ENCODE results near the gene MESD.
A peak's percentile ranks its signal among the peaks of the same experiment; 100 is the strongest.

MESD gene

DNA sequence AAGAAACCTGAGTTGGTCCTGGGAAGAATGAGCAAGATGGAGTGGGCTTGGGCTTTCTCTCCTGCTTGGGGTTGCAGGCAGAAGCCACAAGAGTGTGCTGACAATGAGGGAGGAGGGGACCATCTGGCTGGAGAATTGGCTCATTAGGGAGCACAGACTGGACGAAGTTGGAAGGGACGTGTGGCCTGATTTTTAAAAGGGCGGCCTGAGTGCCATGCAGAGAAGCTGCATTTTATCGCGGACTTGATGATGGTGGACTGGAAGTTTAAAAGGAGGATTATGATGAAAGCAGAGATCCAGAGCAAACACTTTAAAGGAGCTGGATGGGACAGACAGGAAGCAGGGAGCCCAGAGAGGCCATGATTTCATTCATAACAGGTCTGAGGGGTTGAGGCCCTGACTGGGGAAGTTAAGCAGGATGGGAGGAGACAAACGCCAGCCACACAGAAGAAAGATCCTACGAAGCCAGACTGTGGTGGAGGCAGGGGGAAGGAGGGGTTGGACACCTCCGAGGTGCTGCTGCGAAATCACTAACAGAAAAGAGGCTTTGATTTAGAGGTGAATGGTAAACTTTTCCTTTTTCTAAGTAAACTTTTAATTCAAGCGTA lies 34.8 kb upstream of the MESD start:
- H3K4me3 Mint-ChIP-seq = peak overlapping the region; percentile 50
- H3K36me3 Mint-ChIP-seq (ENCODE audit: low read depth) = peaks cover 2% of the 10 kb centered on the region
- H3K4me1 Mint-ChIP-seq (ENCODE audit: low read depth) = peaks cover 33% of the 10 kb centered on the region
- H3K27me3 Mint-ChIP-seq (ENCODE audit: low read depth) = no peaks in the 10 kb centered on the region
- peak overlapping the region; percentile 81 for H3K27ac Mint-ChIP-seq
- DNase-seq (ENCODE audit: low spot score) = no peak
- no peaks in the 10 kb centered on the region for H3K9me3 Mint-ChIP-seq

DNA sequence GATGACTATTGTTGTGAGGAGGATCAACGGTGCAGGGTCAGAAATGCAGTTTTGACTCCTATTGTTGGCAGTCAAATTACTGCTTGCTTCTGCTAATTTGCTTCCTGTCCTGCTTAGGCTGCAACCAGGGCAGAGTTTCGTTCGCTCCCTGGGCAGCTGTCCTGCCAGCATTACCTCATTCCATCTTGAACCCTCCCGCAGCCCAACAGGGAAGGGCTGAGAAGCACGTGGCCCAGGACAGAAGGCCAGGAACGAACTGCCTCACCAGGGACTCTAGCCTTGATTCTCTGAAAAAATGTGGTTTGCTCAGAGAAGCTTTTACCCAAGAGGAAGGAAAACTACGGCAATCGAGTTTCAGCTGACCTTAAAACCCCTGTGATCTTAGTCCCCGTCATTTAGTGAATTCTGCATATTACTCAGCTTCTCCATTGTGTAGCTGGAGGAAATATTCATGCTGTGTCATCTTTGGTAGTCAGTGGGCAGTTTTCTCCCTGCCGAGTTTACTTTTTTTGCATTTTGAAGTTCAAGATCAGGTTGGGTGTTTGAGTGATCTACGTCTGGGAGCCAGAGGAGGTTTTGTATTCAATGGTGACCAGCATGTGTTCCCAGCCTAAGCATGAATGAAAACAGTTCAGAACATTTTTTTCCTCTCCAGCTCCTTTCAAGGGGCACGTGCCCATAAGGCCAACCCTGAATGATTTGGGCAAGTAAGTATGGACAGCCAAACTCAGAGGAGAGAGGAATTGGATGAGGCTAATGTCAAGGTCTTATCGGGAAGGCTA lies 34.1 kb upstream of the MESD start:
- Mint-ChIP-seq H3K27me3 (ENCODE audit: low read depth) (no peaks in the 10 kb centered on the region), H3K4me1 (ENCODE audit: low read depth) (peaks cover 33% of the 10 kb centered on the region), H3K27ac (peak overlapping the region; percentile 81), H3K36me3 (ENCODE audit: low read depth) (no peaks in the 10 kb centered on the region), H3K4me3 (peak overlapping the region; percentile 50), H3K9me3 (no peaks in the 10 kb centered on the region)
- DNase-seq (ENCODE audit: low spot score) = peak; percentile 71

DNA sequence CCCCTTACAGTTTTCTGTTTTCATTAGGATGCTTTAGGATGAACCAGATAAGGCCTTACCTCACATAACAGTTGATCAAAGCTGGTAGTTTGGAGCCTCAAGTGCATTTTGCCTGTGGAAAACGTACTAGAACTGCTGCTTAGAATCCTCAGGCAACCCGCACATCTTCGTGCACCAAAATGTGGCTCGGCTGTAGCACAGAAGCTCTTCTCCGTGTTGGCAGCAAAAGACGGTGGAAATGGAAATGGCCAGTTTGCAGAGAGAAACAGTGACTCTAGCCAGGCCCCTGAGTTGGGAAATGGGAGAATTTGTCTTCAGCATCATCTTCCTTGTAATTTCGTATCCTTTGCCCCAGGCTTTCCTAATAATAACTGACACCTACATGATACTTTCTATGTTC lies 31.7 kb upstream of the MESD start:
- Mint-ChIP-seq H3K4me1 (ENCODE audit: low read depth) (peaks cover 27% of the 10 kb centered on the region), H3K27ac (no peak overlapping the region), H3K27me3 (ENCODE audit: low read depth) (peaks cover 2% of the 10 kb centered on the region), H3K4me3 (no peak overlapping the region), H3K9me3 (no peaks in the 10 kb centered on the region), H3K36me3 (ENCODE audit: low read depth) (no peaks in the 10 kb centered on the region)
- DNase-seq (ENCODE audit: low spot score) = no peak

DNA sequence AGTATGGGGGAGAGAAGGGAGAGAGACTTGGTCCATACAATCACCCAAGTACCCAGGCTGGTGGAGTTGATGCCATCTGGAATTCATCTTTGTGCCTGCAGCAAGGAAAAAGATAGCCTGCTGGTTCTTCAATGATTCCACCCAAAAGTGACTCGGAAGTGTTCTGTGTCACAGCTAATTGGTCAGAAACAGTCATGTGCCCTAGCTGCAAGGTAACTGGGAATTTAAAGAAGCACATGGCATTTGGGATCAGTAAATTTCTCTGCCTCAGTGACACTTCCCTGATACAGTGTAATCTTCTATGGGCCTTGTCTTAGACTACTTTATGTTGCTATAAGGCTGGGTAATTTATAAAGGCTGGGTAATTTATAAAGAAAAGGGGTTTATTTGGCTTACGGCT lies 28.6 kb upstream of the MESD start:
- H3K9me3 Mint-ChIP-seq = no peaks in the 10 kb centered on the region
- no peak overlapping the region for H3K4me3 Mint-ChIP-seq
- peaks cover 3% of the 10 kb centered on the region for H3K36me3 Mint-ChIP-seq (ENCODE audit: low read depth)
- H3K27me3 Mint-ChIP-seq (ENCODE audit: low read depth) = peaks cover 2% of the 10 kb centered on the region
- peaks cover 5% of the 10 kb centered on the region for H3K4me1 Mint-ChIP-seq (ENCODE audit: low read depth)
- no peak overlapping the region for H3K27ac Mint-ChIP-seq
- DNase-seq (ENCODE audit: low spot score) = no peak

DNA sequence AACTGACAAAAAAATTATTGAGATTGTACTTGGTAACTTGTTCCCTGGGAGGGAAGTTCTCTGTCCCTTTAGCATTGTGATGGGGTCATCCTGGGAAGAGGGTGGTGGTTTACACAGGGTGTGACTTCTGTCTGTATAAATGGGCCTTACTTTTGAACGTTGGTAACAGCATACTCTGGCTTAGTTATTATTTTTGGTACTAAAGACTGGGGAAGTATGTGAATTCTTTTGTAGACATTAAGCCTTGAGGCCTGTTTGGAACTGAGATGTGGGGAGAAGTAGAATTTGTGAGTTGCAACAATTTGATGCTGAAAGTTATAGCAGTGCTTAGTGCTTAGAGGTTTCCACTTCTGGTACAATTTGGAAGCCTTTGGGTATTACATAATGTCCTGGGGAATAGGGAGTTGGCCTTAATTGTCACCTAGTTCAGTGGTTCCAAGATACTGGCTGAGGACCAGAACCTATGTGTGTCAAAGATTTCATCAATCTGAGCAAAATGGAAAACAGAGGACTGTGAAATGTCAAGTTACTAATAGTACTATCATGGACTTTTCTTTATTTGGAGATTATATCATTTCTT lies 27.0 kb upstream of the MESD start:
- Mint-ChIP-seq H3K4me3 (no peak overlapping the region), H3K9me3 (no peaks in the 10 kb centered on the region), H3K36me3 (ENCODE audit: low read depth) (peaks cover 5% of the 10 kb centered on the region), H3K4me1 (ENCODE audit: low read depth) (peaks cover 2% of the 10 kb centered on the region), H3K27ac (no peak overlapping the region), H3K27me3 (ENCODE audit: low read depth) (peaks cover 2% of the 10 kb centered on the region)
- DNase-seq (ENCODE audit: low spot score) = no peak

DNA sequence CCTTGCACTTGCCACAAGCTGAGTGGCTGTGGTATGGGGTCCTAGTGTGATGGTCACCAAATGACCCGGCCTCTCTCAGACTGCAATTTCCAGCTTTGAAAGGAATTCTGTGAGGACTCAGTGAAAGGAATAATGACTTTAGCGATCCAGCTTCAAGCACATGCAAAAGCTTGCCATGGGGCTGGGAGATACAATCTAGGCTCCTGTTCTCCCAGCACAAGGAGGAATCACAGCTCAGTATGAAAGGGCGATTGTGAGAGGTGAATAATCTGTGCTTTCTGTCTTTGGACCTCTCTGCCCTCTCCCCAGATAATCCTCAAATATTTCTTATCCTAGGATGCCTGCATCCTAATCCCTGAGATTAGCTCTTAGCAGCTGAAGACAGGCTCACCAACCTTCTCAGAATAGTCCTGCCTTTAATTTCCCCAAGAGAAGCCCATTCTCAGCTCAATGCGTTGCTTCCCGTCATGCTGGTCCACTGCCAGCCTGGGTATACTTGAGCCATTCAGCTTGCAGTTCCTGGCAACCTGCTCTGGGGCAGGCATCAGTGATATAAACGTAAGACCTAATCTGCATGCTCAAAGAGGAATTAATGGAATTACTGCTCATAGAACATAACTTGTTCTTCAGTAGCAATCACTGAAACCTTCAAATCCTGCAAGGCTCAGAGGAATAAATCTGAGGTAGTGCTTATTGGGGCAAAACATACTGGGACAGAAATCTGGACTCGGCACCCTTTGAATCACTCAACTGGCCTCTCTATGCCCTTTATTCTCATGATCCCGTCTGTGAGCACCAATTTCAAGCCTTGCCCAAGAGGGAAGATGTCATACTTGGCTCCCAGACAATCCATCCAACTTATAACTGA lies 26.2 kb upstream of the MESD start:
- no peak for DNase-seq (ENCODE audit: low spot score)
- H3K9me3 Mint-ChIP-seq = no peaks in the 10 kb centered on the region
- H3K4me1 Mint-ChIP-seq (ENCODE audit: low read depth) = peaks cover 2% of the 10 kb centered on the region
- peaks cover 5% of the 10 kb centered on the region for H3K36me3 Mint-ChIP-seq (ENCODE audit: low read depth)
- H3K27me3 Mint-ChIP-seq (ENCODE audit: low read depth) = peaks cover 2% of the 10 kb centered on the region
- no peak overlapping the region for H3K27ac Mint-ChIP-seq
- H3K4me3 Mint-ChIP-seq = no peak overlapping the region

DNA sequence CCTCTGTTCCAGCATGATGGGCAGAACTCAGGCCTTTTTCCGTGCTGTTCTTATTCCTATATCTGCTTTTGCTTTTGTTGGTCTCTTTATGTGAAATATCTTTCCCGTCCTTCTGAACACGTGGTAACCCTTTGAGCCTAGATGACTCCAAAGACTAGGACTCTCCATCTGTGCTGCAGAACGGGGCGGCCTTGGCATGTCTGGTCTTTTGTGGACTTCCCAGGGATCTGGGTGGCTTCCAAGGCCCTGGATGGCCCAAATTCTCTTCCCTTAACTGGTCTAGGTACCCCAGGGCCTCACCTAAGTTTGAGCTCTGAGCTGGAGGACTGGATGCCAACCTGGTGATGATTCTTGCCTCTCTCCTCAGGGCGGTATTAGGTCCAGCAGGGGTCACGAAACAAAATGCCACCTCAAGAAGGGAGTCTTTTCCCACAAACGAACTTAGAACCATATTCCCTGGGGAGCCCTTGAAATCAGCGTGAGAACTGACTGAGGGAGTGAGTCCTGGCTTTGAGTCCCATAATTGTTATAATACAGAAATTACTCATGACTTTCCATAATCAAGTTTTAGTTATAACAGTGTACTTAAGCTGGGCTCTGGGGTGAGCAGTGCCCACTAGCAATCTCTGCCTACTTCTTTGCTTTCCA lies 25.0 kb upstream of the MESD start:
- Mint-ChIP-seq H3K36me3 (ENCODE audit: low read depth) (peaks cover 8% of the 10 kb centered on the region), H3K4me1 (ENCODE audit: low read depth) (peaks cover 5% of the 10 kb centered on the region), H3K4me3 (no peak overlapping the region), H3K9me3 (no peaks in the 10 kb centered on the region), H3K27me3 (ENCODE audit: low read depth) (peaks cover 2% of the 10 kb centered on the region), H3K27ac (no peak overlapping the region)
- no peak for DNase-seq (ENCODE audit: low spot score)

DNA sequence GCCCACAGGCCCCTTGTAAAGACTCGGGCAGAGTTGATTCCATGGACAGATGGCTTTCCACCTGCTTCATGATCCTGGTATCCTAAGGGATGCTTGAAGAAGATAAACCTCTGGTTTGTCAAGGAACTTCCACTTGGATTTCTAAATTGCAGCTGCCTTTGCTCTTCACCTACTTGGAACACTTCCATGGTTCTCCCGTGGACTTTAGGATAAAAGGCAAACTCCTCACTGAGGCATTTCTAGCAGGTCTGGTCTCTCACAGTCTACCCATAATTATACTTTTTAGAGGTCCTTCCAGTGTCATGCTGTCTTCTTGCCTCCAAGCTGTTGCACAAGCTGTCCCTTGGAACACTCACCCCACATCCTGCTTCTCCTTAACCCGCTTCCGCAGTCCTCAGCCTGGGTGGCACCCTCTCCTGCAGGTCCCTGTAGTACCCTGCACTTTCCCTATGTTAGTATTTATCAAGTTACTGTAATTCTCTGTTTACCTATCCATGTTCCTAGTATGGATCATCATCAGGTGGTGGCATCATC lies 23.8 kb upstream of the MESD start:
- no peaks in the 10 kb centered on the region for H3K9me3 Mint-ChIP-seq
- H3K4me1 Mint-ChIP-seq (ENCODE audit: low read depth) = peaks cover 9% of the 10 kb centered on the region
- peaks cover 8% of the 10 kb centered on the region for H3K36me3 Mint-ChIP-seq (ENCODE audit: low read depth)
- peaks cover under 1% of the 10 kb centered on the region for H3K27me3 Mint-ChIP-seq (ENCODE audit: low read depth)
- DNase-seq (ENCODE audit: low spot score) = no peak
- H3K4me3 Mint-ChIP-seq = no peak overlapping the region
- no peak overlapping the region for H3K27ac Mint-ChIP-seq

DNA sequence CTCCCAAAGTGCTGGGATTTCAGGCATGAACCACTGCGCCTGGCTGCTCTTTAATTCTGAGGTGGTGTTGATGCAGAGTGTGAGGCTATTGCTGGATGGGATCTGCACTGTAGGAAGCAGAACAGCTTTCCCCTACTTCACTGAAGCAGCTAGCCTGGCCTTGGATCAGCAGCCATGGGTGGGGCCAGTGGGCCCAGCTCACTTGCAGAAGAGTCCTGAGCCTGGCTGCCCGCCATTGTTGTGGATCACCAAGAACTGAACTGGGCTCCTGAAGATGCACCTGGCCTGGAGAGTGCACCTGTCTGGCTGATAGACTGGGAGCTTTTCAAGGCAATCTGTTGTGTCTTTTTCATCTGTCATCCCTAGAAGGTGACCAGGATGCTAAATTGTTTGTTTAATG lies 23.0 kb upstream of the MESD start:
- H3K9me3 Mint-ChIP-seq = no peaks in the 10 kb centered on the region
- H3K27ac Mint-ChIP-seq = no peak overlapping the region
- no peak for DNase-seq (ENCODE audit: low spot score)
- H3K36me3 Mint-ChIP-seq (ENCODE audit: low read depth) = peaks cover 8% of the 10 kb centered on the region
- H3K4me3 Mint-ChIP-seq = no peak overlapping the region
- H3K4me1 Mint-ChIP-seq (ENCODE audit: low read depth) = peaks cover 12% of the 10 kb centered on the region
- H3K27me3 Mint-ChIP-seq (ENCODE audit: low read depth) = no peaks in the 10 kb centered on the region

DNA sequence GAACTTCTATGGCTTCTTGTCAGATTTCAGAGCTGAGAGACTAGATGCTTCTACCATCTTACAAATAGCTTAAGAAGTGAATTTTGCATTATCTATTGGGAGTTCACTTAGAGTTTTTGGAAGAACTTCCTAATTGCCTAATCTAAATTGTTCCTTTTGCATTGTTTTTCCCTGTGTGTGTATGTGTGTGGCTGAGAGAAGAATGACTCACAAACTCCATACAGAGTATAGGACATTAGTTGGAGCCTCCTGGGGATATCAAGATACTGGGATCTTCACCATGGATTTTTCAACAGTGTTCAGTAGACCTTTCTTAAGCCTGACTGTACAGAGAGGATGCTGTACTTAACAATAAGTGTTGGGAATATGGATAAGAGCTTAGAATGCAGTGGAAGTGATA lies 22.0 kb upstream of the MESD start:
- H3K9me3 Mint-ChIP-seq = no peaks in the 10 kb centered on the region
- H3K27ac Mint-ChIP-seq = no peak overlapping the region
- H3K4me3 Mint-ChIP-seq = no peak overlapping the region
- DNase-seq (ENCODE audit: low spot score) = no peak
- H3K27me3 Mint-ChIP-seq (ENCODE audit: low read depth) = no peaks in the 10 kb centered on the region
- H3K4me1 Mint-ChIP-seq (ENCODE audit: low read depth) = peaks cover 15% of the 10 kb centered on the region
- peaks cover 14% of the 10 kb centered on the region for H3K36me3 Mint-ChIP-seq (ENCODE audit: low read depth)

DNA sequence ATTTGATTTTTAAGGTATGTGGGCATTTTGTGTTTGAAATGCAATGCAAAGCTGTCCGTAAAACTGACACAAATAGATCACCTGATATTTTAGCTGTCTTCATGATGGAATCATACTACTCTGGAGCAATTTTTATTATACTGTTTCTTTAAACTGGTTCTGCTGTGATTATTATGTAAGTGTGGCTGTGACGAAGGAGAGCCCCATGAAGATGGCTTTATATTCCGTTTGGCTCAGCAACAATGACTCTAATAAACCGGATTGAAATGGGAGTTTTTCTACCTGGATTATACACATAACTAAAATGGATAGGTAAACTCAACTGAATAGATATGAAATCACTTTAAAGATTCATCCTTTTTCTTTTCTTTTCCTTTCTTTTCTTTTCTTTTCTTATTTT lies 20.5 kb upstream of the MESD start:
- Mint-ChIP-seq H3K4me3 (no peak overlapping the region), H3K36me3 (ENCODE audit: low read depth) (peaks cover 26% of the 10 kb centered on the region), H3K9me3 (no peaks in the 10 kb centered on the region), H3K4me1 (ENCODE audit: low read depth) (peaks cover 20% of the 10 kb centered on the region), H3K27ac (no peak overlapping the region), H3K27me3 (ENCODE audit: low read depth) (no peaks in the 10 kb centered on the region)
- no peak for DNase-seq (ENCODE audit: low spot score)

DNA sequence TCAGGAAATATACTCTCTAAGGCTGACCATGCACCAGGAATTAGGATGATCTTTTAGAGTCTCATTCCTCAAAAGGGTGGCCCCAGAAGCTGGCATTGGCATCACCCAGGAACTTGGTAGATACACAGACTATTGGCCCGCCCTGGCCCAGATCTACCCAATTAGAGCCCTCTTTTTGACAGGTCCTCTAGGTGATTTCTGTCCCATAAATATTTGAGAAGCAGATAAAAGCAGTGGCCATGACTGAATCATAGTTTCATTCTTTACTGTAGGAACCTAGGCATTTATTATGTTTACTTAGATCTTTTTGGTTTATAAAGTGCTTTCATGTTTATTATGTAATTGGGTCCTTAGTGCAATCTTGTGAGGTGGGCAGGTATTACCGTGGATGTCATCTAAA lies 18.7 kb upstream of the MESD start:
- Mint-ChIP-seq H3K4me1 (ENCODE audit: low read depth) (peaks cover 33% of the 10 kb centered on the region), H3K36me3 (ENCODE audit: low read depth) (peaks cover 41% of the 10 kb centered on the region), H3K27me3 (ENCODE audit: low read depth) (no peaks in the 10 kb centered on the region), H3K9me3 (no peaks in the 10 kb centered on the region), H3K27ac (no peak overlapping the region), H3K4me3 (no peak overlapping the region)
- DNase-seq (ENCODE audit: low spot score) = no peak

DNA sequence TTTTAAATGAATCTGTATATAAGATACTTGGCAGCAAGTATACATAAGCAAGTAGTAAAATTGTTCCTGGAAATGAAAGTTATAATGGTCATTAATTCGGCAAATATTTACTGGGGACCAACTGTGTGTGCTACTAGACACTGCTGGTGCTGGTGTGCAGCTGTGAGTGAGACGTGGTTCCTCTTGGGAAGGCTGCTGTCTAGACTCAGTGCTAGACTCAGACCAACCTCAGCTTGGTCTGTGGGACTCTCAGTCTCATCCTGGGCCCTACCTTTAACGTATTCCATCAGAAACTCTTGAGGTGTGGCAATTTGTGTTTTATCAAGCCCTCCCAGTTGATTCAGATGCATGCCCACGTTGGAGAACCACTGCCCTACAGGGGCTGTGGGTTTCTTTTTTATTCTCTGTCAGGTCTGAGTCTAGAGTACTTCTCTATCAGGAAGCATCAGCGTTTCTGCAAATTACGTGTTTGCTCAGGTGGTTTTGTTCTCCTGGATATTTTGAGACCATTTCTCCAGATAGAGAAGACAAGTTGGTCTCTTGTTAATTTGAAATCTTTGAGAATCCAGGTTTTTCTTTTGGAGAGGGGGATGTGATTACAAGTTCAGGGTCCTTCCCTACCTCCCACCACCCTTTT lies 17.9 kb upstream of the MESD start:
- Mint-ChIP-seq H3K4me3 (no peak overlapping the region), H3K27ac (no peak overlapping the region), H3K27me3 (ENCODE audit: low read depth) (no peaks in the 10 kb centered on the region), H3K9me3 (no peaks in the 10 kb centered on the region), H3K36me3 (ENCODE audit: low read depth) (peaks cover 42% of the 10 kb centered on the region), H3K4me1 (ENCODE audit: low read depth) (peaks cover 35% of the 10 kb centered on the region)
- DNase-seq (ENCODE audit: low spot score) = no peak

Data from T-helper 2 cell treated with Interferon-gamma antibody and Interleukin-4, amounts not matched to agents 5 μg/mL and 100 μg/mL, for 36 hours (primary cell).